GM18505 (cell line): Measurements from ENCODE around the gene FBXL4.

Experiments used
- ATAC-seq: cut with Tn5 transposase; IDR thresholded peaks from one replicate; pipeline ENCODE4 v1.9.1; 2021; ENCODE audit not compliant: unreplicated experiment
- POLR2A ChIP-seq: IDR thresholded peaks from 4 replicates; pipeline ENCODE4 v1.6.1; 2011; ENCODE audit warnings: borderline replicate concordance; ENCODE audit not compliant: insufficient read depth, insufficient read length; ENCODE audit errors: extremely low read depth

FBXL4 gene

GRCh38 chr6:98834060-98835031 lies 113.4 kb downstream of the FBXL4 start, which contains the start of gene POU3F2:
Gene POU3F2, plus strand, starts transcription at chr6:98834574. Its CDS starts 300 bp downstream, at chr6:98834874.
- ATAC-seq: peak; percentile 76
- TF ChIP-seq POLR2A: no peak

- ATAC-seq: no peak
- no peak for TF ChIP-seq POLR2A
Measured at GRCh38 chr6:98833307-98834059, 114.3 kb downstream of the FBXL4 start.

- TF ChIP-seq POLR2A: no peak
- no peak for ATAC-seq
Measured at GRCh38 chr6:98833057-98833306, 114.8 kb downstream of the FBXL4 start.

GRCh38 chr6:98832284-98833056 lies 115.3 kb downstream of the FBXL4 start:
- no peak for ATAC-seq
- no peak for TF ChIP-seq POLR2A

- TF ChIP-seq POLR2A: no peak
- no peak for ATAC-seq
Measured at GRCh38 chr6:98831959-98832283, 115.8 kb downstream of the FBXL4 start.

- ATAC-seq: no peak
- TF ChIP-seq POLR2A: no peak
Measured at GRCh38 chr6:98831057-98831958, 116.4 kb downstream of the FBXL4 start.

GRCh38 chr6:98830146-98830545 lies 117.6 kb downstream of the FBXL4 start:
- TF ChIP-seq POLR2A: no peak
- no peak for ATAC-seq

GRCh38 chr6:98828941-98829411 lies 118.8 kb downstream of the FBXL4 start:
- no peak for ATAC-seq
- TF ChIP-seq POLR2A: no peak

- no peak for TF ChIP-seq POLR2A
- no peak for ATAC-seq
Measured at GRCh38 chr6:98828211-98828788, 119.4 kb downstream of the FBXL4 start.

GRCh38 chr6:98827295-98828159 lies 120.2 kb downstream of the FBXL4 start:
- no peak for TF ChIP-seq POLR2A
- no peak for ATAC-seq

- no peak for ATAC-seq
- no peak for TF ChIP-seq POLR2A
Measured at GRCh38 chr6:98825600-98826230, 122.0 kb downstream of the FBXL4 start.

- TF ChIP-seq POLR2A: no peak
- no peak for ATAC-seq
Measured at GRCh38 chr6:98824902-98825599, 122.7 kb downstream of the FBXL4 start.
